Measurements from ENCODE around the gene GK2.

DNA sequence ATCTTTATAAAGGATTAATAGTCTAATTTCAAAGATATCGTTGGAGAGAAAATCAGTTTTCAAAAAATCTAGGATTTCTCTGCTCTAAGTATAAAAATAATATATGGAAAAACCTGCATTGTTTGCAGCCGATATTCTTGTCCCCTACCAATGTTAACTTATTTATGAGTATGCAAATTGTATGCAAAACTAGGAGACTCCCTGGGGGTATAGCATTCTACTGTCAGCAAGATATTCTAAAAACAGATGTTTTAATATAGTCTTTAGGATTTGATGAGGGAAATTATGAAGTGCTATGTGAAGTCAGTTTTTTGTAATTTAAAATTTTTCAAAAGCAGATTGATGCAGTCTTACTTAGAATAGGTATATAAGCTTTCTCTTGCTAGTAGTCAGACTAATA, 40.9 kb downstream of the GK2 start:
- TF ChIP-seq, protein P1, sequence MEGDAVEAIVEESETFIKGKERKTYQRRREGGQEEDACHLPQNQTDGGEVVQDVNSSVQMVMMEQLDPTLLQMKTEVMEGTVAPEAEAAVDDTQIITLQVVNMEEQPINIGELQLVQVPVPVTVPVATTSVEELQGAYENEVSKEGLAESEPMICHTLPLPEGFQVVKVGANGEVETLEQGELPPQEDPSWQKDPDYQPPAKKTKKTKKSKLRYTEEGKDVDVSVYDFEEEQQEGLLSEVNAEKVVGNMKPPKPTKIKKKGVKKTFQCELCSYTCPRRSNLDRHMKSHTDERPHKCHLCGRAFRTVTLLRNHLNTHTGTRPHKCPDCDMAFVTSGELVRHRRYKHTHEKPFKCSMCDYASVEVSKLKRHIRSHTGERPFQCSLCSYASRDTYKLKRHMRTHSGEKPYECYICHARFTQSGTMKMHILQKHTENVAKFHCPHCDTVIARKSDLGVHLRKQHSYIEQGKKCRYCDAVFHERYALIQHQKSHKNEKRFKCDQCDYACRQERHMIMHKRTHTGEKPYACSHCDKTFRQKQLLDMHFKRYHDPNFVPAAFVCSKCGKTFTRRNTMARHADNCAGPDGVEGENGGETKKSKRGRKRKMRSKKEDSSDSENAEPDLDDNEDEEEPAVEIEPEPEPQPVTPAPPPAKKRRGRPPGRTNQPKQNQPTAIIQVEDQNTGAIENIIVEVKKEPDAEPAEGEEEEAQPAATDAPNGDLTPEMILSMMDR (IDR thresholded peaks at IDR 0.05): no peak
- no peak for TF ChIP-seq POLR2AphosphoS5 (IDR thresholded peaks at IDR 0.05; ENCODE audit: low read depth, low read length)
- TF ChIP-seq TCF7L2 (IDR thresholded peaks at IDR 0.05; ENCODE audit: low read depth, low read length): no peak
- TF ChIP-seq REST (IDR thresholded peaks at IDR 0.05; ENCODE audit: insufficient read depth in 1 of 2, low read depth in 2 of 2, low read length in 1 of 2): no peak
- TF ChIP-seq SIN3A (IDR thresholded peaks at IDR 0.05; ENCODE audit: borderline replicate concordance, insufficient read depth, low read depth, low read length): no peak
